Right lobe of liver (tissue), 6 donors: ENCODE results near the gene SLC20A1. TPM values are rescaled to one million over a fixed set of nuclear protein-coding genes. Genes with fewer than 3 reads are reported as not detected.
A peak's percentile ranks its signal among the peaks of the same experiment; 100 is the strongest.

Source experiments
- ATAC-seq, 4 donors: fragments of 200-7000 bp; cut with Tn5 transposase; one replicate each; pipeline ENCODE4 v1.9.1; 2020; ENCODE audit warnings: mild to moderate bottlenecking in 4 of 4, moderate library complexity in 4 of 4
- DNase-seq, 3 donors: peaks; one replicate each; pipeline ENCODE4 v3.0.0-alpha.2; 2020
- H3K27ac ChIP-seq, 3 donors: fragments of 200-600 bp; one replicate each; pipeline ENCODE4 v1.8.0; 2022
- H3K27me3 ChIP-seq, 2 donors: fragments of 200-600 bp; one replicate each; pipeline ENCODE4 v1.8.0; 2022
- H3K36me3 ChIP-seq, 4 donors: fragments of 200-600 bp; sonication (generic) in 1 of 4; one replicate each; pipeline versions ENCODE4 v1.5.1 to v1.8.0; 2017 to 2022; ENCODE audit warnings: control low read depth in 1 of 4
- H3K4me1 ChIP-seq, 4 donors: fragments of 200-600 bp; sonication (generic) in 1 of 4; one replicate each; pipeline versions ENCODE4 v1.5.1 to v1.8.0; 2017 to 2022; ENCODE audit warnings: control low read depth in 1 of 4
- H3K4me3 ChIP-seq, 3 donors: fragments of 200-600 bp; one replicate each; pipeline ENCODE4 v1.8.0; 2022
- H3K9me3 ChIP-seq, 4 donors: fragments of 200-600 bp; sonication (generic) in 1 of 4; one replicate each; pipeline versions ENCODE4 v1.5.1 to v1.8.0; 2017 to 2022; ENCODE audit warnings: control low read depth in 1 of 4
- POLR2A ChIP-seq: fragments of 450-650 bp; IDR thresholded peaks from one replicate; pipeline ENCODE4 v1.6.1; 2017; ENCODE audit warnings: antibody characterized with exemption, mild to moderate bottlenecking
- WGBS: methylation state at CpG from one replicate; pipeline ENCODE4 v1.1.6; 2018; ENCODE audit warnings: low coverage, low lambda C conversion rate; ENCODE audit not compliant: insufficient coverage; ENCODE audit errors: missing lambda C conversion rate; 5-methylcytosine and 5-hydroxymethylcytosine counted together
- intact Hi-C, 2 donors: fragments of 100-400 bp; cut with DNase I; formaldehyde crosslinking; loops; one replicate each; pipeline versions ENCODE4 v1.11.2 to v1.14.1; 2022
- total RNA-seq, 6 experiments: library from RNA; depleted of rRNA in 2 of 6; stranded (reverse); fragments of >200 nt in 2 of 6; fragmentation: NEBNext Ultra II Directional in 3 of 6; extraction: Animal tissue kit (Norgen Biotek cat#: 25700) in 3 of 6; gene quantifications; one replicate each; pipeline versions ENCODE4 v1.1.0 to v1.2.4, GENCODE V29; 2016 to 2023
- TF ChIP-seq, protein P1 (sequence below), 4 donors: fragments of 200-600 bp in 3 of 4; fragments of 450-650 bp in 1 of 4; IDR thresholded peaks; one replicate each; pipeline versions ENCODE4 v1.5.1 to v1.8.0; 2016 to 2022; ENCODE audit warnings: antibody characterized with exemption in 4 of 4, mild to moderate bottlenecking in 2 of 4
- donor health status: DM: no; HTN: yes; CAD: no.
- donor health status: DM: no; HTN: no; CAD: no.
- donor health status: DM: no; HTN: no; CAD: no.
- donor health status: DM: no; HTN: yes; CAD: no.
- donor health status: DM: no; HTN: yes; CAD: no.

SLC20A1 gene
- total RNA-seq, 6 experiments from 2014 or later, result 14.3 to 103 (median 26.8) TPM

- Histone ChIP-seq H3K4me1 (peaks cover 0 to 39% (median 0%) of the 10 kb centered on the region in 4 donors), H3K27ac (no peak overlapping the region), H3K27me3 (no peaks in the 10 kb centered on the region), H3K4me3 (no peak overlapping the region), H3K36me3 (peaks cover 3 to 92% (median 40%) of the 10 kb centered on the region in 4 donors), H3K9me3 (no peaks in the 10 kb centered on the region)
- intact Hi-C loops, result no loop called here
- TF ChIP-seq POLR2A, result no peak
- TF ChIP-seq, protein P1, sequence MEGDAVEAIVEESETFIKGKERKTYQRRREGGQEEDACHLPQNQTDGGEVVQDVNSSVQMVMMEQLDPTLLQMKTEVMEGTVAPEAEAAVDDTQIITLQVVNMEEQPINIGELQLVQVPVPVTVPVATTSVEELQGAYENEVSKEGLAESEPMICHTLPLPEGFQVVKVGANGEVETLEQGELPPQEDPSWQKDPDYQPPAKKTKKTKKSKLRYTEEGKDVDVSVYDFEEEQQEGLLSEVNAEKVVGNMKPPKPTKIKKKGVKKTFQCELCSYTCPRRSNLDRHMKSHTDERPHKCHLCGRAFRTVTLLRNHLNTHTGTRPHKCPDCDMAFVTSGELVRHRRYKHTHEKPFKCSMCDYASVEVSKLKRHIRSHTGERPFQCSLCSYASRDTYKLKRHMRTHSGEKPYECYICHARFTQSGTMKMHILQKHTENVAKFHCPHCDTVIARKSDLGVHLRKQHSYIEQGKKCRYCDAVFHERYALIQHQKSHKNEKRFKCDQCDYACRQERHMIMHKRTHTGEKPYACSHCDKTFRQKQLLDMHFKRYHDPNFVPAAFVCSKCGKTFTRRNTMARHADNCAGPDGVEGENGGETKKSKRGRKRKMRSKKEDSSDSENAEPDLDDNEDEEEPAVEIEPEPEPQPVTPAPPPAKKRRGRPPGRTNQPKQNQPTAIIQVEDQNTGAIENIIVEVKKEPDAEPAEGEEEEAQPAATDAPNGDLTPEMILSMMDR (IDR thresholded peaks at IDR 0.05), result no peak
- DNase-seq (no peak), ATAC-seq (no peak)
- WGBS, result 88% methylated on average over 4 of the region's 4 CpGs
Measured at GRCh38 chr2:112656679-112657078, 10.9 kb downstream of the SLC20A1 start.

DNA sequence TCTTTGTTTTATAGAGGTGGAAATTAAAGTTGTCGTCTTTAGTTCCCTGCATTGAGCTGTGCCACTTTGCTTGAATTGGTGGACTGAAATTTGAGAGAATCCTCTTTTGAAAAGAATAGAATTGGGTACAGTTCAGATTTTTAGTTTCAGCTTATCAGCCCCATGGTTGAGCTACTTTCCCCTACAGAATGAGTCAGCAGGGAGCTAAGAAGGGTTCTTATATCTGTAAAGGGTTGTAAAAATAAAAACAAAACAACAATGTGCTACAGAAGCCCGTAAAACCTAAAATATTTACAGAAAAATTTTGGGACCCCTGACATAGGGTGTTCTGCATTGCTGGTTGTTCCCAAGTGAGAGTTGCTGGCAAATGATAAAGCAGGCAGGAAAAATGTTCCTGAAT, 12.6 kb downstream of the SLC20A1 start:
- Histone ChIP-seq H3K27me3 (no peaks in the 10 kb centered on the region), H3K9me3 (no peaks in the 10 kb centered on the region), H3K4me3 (no peak overlapping the region), H3K4me1 (peaks cover 0 to 31% (median 0%) of the 10 kb centered on the region in 4 donors), H3K36me3 (peaks cover 10 to 91% (median 37%) of the 10 kb centered on the region in 4 donors), H3K27ac (no peak overlapping the region)
- 88% methylated on average over 2 of the region's 2 CpGs for WGBS
- DNase-seq (no peak), ATAC-seq (no peak)
- TF ChIP-seq, protein P1 (IDR thresholded peaks at IDR 0.05), result no peak
- no peak for TF ChIP-seq POLR2A
- intact Hi-C loops, result no loop called here

GRCh38 chr2:112658839-112659667, 13.3 kb downstream of the SLC20A1 start:
- TF ChIP-seq POLR2A, result no peak
- TF ChIP-seq, protein P1 (IDR thresholded peaks at IDR 0.05), result peak in 1 of 4 donors; percentile 27
- Histone ChIP-seq H3K27ac (no peak overlapping the region), H3K36me3 (peaks cover 10 to 89% (median 34%) of the 10 kb centered on the region in 4 donors), H3K9me3 (no peaks in the 10 kb centered on the region), H3K27me3 (no peaks in the 10 kb centered on the region), H3K4me3 (no peak overlapping the region), H3K4me1 (peaks cover 0 to 31% (median 0%) of the 10 kb centered on the region in 4 donors)
- intact Hi-C loops, result no loop called here
- DNase-seq (no peak), ATAC-seq (peak; percentile 13 to 56 (median 52))
- WGBS, result 76% methylated on average over 11 of the region's 11 CpGs

GRCh38 chr2:112660138-112660537, 14.4 kb downstream of the SLC20A1 start:
- intact Hi-C loops, result no loop called here
- no peak for TF ChIP-seq POLR2A
- TF ChIP-seq, protein P1 (IDR thresholded peaks at IDR 0.05), result no peak
- Histone ChIP-seq H3K27ac (no peak overlapping the region), H3K36me3 (peaks cover 10 to 84% (median 33%) of the 10 kb centered on the region in 4 donors), H3K9me3 (no peaks in the 10 kb centered on the region), H3K4me3 (no peak overlapping the region), H3K27me3 (no peaks in the 10 kb centered on the region), H3K4me1 (peaks cover 0 to 31% (median 0%) of the 10 kb centered on the region in 4 donors)
- DNase-seq, result no peak
- ATAC-seq, result peak in 1 of 4 donors; percentile 49
